GM18519 (cell line): Measurements from ENCODE around the gene NFU1.
A peak's percentile ranks its signal among the peaks of the same experiment; 100 is the strongest.

Experiments used
- ATAC-seq: cut with Tn5 transposase; IDR thresholded peaks from one replicate; pipeline ENCODE4 v1.9.1; 2021; ENCODE audit warnings: mild to moderate bottlenecking, moderate library complexity; ENCODE audit not compliant: unreplicated experiment, low FRiP score

NFU1 gene

GRCh38 chr2:69436938-69437750 lies at the start of gene NFU1:
Gene NFU1, minus strand, starts transcription at chr2:69437435. Its CDS starts 13 bp downstream, at chr2:69437422.
- peak; percentile 96 for ATAC-seq

DNA sequence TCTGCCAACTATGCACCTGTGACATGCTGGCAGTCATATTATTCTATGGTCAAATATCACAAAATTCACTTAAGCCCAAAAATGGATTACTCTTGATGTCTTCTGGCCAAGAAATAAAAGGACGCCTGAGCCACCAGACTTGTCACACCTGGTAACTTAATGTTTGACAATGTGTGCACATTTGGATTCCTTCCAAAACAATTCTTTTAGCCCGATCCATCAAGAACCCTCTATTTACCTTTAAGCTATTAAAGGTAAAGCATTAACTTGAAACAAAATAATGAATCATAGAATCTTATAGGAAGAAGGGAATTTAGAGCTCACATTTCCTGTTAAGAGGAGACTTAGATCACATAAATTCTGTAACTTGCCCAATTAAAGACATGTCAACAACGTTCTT lies 46.5 kb upstream of the NFU1 start:
- ATAC-seq = no peak

DNA sequence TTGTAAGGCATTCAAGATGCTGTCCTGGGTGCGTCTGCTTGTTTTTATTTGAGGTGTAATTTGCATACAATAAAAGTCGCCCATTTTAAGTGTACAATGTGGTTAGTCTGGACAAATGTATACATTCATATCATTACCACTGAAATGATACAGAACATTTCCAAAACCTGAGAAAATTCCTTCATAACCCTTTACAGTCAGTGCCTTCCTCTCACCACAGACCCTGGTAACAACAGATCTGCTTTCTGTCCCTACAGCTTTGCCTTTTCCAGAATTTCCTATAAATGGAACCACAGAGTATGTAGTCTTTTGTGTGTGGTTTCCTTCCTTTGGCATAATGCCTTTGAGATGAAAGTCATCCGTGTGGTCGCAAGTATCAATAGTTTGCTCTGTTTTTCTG lies 45.8 kb upstream of the NFU1 start:
- no peak for ATAC-seq

DNA sequence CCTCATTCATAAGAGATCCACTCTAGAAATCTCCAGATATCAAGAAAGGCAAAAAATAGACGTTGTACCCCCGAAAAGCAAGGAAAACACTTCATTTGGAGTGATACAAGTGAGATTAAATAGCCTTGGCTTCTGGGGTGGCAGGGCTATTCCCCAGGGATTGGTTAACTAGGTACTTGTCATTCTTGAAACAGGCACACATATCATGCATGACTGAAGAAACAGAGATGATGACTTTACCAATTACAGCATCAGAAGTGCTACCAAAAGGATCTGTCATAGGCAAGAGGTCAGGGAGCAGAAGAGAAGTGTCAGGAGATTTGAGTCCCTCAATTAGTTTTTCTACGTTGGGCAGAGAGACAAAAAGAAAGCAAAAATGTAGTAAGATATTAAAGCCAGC lies 45.2 kb upstream of the NFU1 start:
- no peak for ATAC-seq

DNA sequence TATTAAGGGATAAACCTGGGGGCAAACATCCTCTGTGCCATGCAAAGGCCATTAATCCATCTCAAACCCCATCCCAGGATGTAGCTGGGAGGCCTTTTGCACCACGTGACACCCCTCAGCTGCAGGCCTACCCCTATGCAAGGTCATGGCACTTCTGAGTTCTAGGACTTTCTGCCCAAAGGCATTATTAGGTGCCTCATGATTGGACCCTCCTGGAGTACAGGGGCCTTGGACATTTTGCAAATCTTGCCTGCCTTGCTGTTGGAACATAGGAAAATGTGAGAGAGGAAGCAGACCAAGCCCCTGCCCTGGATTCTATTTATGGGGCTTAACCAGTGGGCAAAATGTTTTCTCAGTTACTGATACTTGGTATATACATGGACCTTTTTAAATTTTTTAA lies 44.2 kb upstream of the NFU1 start:
- ATAC-seq = no peak

DNA sequence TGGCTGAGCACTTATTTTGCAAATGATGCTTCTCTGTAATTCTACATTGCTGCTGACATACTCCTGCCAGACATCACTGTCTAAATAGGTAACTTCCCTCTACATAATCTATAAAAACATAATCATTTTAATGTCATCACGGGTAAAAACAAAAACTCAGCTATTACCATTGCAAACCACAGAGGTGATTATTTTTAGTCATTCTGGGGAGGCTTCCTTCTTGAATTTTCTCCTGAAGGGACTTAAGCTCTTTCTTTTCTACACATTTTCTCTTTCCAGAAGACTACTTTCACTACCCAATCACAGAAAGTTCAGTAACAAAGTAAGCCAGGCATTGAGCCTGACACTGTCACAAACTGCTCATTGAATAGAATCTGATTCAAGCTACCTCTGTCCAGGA lies 40.4 kb upstream of the NFU1 start:
- ATAC-seq = no peak

- ATAC-seq = no peak
Observed at GRCh38 chr2:69474688-69475087, 37.5 kb upstream of the NFU1 start.

DNA sequence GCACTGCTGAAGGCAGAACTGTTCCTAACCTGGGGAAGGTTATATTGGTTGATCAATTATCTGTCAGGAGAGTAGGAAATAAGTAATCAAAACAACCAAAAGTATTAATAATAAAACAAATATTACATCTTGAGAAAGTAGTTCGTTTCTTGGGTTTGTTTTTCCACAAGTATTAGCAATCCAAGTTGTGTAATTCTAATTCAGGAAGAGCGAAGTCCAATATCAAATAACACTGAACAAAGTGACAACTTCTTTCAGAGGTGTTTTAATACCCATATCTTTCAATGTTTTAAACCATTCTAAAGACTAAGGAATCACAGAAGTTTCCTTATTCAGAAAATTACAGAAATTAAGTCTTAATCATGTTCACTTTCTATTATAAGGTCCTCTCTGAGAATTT lies 34.6 kb upstream of the NFU1 start:
- no peak for ATAC-seq

DNA sequence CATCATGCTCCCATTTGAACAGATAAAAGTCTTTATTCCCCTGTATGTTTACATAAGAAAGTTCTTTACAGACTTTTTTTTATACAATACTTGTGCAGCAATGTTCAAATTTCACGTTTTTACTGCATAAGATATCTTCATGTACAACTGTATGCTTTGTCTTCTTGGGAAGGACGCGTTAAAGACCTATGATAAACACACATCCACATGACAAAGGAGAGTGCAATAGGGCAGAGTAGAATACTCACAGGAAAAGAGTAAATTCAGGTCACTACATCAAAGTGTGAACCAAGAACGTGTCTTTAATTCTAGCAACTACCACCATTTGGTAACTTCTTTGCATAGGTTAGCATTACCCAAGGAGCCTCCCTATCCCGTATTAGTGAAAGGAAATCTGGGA lies 33.7 kb upstream of the NFU1 start:
- no peak for ATAC-seq

DNA sequence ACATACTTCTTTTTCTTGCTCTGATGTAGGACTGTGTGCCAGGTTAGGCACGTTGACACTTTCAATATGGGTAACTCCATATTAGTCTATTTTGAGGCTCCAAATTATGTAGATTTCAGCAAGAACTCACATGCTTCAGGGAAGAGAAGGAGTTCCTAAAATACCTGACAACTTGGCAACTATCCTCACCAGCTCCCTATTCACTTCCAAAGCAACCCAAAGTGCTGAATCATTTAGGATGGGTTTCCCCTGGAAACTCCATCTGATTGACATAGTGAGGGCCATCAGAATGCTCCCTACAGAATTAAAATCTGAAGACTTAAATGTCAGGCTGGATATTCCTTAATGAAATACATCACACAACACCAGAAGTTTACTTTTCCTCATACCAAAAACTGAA lies 32.5 kb upstream of the NFU1 start:
- no peak for ATAC-seq

DNA sequence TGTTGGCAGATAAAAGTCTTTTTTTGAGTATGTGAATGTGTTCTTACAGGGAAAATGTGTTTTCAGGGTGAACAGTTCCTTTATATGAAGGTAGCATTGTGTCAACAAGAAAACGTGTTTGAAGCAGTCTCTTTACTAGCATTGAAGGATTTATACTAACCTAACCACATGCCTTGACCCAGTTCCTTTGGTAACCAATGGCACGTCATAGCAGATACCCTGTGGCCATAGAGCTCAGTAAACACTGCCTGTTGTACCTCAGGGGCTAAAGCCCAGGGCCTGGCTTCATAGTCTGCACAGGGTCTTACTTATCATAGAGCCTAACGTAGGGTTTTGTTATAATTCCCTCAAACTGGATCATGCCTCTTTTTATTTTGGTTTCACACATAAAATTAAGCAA lies 32.1 kb upstream of the NFU1 start:
- no peak for ATAC-seq

GRCh38 chr2:69466728-69467127 lies 29.5 kb upstream of the NFU1 start:
- no peak for ATAC-seq

GRCh38 chr2:69465513-69466456 lies 28.6 kb upstream of the NFU1 start:
- no peak for ATAC-seq

- no peak for ATAC-seq
Observed at GRCh38 chr2:69464575-69464974, 27.3 kb upstream of the NFU1 start.

GRCh38 chr2:69462780-69463179 lies 25.5 kb upstream of the NFU1 start:
- ATAC-seq = no peak

DNA sequence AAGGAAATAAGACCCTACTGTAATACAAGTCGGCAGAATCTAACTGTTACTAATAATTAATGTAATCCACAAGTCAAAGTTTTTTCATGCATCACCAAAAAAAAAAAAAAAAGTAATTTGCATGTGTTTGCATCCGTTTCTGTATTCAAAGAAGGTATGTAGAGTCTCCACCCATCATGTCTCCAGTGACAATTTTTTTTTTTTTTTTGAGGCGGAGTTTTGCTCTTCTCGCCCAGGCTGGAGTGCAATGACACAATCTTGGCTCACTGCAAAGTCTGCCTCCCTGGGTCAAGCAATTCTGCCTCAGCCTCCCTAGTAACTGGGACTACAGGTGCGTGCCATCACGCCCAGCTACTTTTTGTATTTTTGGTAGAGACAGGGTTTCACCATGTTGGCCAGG lies 24.2 kb upstream of the NFU1 start:
- no peak for ATAC-seq

DNA sequence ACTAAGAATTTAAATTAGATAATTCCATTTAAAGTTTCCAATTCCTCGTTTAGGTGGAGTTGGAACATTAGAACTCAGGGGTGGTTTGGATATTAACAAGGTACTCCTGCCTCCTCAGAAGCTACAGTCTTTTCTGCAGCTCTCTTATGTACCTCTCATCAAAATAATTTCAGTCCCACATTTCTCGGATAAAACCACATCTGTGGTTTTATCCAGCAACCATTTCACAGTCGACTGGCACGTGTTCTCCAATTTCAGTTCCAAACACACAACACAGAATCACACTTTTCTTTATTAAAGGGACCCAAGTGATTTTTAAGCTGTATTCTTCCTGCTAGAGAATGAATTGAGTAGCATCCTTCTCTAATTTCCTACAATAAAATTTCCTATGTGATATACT lies 22.7 kb upstream of the NFU1 start:
- no peak for ATAC-seq

DNA sequence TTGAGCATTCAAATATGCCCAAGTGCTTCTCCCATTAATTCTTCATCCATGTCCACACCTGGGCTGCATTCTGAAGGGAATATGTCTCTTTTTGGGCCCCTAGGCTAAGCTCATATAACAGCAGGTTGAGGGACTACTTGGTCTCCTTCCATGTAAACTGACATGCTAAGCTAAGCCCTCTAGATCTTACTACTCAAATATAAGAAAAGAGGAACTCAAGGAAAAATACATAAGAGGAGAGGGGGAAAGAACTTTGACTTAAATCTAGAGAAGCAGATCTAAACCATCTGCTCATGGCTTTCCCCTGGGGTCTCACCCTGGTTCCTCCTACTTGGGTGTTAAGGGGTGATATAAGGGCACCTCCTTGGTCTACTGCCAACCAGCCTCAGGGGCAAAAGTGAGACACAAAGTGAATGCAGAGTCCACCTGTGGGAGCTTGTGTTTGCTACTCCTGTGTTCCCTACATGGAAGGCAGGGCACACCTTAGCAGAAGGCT lies 19.8 kb upstream of the NFU1 start:
- ATAC-seq = no peak

DNA sequence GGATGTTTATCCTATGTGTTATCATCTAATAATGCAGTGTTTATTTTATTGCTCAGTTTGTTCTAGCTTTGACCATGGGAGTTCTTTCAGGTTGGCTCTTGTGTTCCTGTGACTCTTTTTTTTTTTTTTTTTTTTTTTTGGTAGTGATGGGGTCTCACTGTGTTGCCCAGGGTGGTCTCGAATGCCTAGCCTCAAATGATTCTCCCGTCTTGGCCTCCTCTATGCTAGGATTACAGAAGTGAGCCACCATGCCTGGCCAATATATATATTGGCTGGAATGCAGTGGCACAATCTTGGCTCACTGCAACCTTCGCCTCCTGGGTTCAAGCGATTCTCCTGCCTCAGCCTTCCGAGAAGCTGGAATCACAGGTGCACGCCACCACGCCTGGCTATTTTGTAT lies 18.9 kb upstream of the NFU1 start:
- ATAC-seq = no peak

DNA sequence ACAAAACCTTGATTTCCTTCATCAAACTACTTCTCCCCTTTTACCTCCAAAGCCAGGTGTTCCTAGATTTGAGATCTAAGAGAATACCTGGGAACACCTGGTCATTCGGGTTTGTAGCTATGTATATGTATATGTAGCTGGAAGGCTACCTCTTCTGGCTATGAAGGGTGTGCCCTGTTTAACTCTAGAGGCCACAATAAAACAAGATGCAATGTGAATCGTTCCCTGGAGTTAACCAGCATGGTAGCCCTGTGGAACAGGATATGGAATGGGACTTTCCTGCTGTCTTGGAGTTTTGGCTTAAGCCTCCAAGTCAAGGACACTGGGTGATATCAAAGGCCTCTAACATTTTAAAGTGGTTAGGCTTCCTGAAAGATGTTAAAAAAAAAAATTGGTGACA lies 17.7 kb upstream of the NFU1 start:
- no peak for ATAC-seq

GRCh38 chr2:69453475-69454129 lies 16.4 kb upstream of the NFU1 start:
- peak; percentile 91 for ATAC-seq
